Calu3 (cell line): Measurements from ENCODE around the gene PTPRN2. TPM values are rescaled to one million over a fixed set of nuclear protein-coding genes. Genes with fewer than 3 reads are reported as not detected.

Experiments used
- BruUV-seq: library from RNA; stranded (reverse); fragments of 400-500 nt; replicated peaks from 2 replicates; lab custom pipeline; 2021; lab: Mats Ljungman, UMichigan
- CTCF ChIA-PET: fragments of 300-600 bp; sonication (Branson Sonifier 250); formaldehyde crosslinking; loops from one replicate; lab custom pipeline; 2022; ENCODE audit warnings: antibody characterized with exemption; lab: Charles Lee
- DNase-seq: peaks from one replicate; pipeline ENCODE4 v3.0.0; 2022
- H3K27ac Mint-ChIP-seq: one replicate; pipeline ENCODE4 v1.8.0; 2022; ENCODE audit warnings: mixed read lengths; ENCODE audit not compliant: unreplicated experiment
- H3K27me3 Mint-ChIP-seq: one replicate; pipeline ENCODE4 v1.8.0; 2022; ENCODE audit warnings: mixed read lengths; ENCODE audit not compliant: unreplicated experiment
- H3K36me3 Mint-ChIP-seq: one replicate; pipeline ENCODE4 v1.8.0; 2022; ENCODE audit warnings: mild to moderate bottlenecking, moderate library complexity, mixed read lengths; ENCODE audit not compliant: insufficient read depth, unreplicated experiment
- H3K4me1 Mint-ChIP-seq: one replicate; pipeline ENCODE4 v1.8.0; 2022; ENCODE audit warnings: mild to moderate bottlenecking, low read depth, mixed read lengths; ENCODE audit not compliant: unreplicated experiment
- H3K4me3 Mint-ChIP-seq: one replicate; pipeline ENCODE4 v1.8.0; 2022; ENCODE audit warnings: mild to moderate bottlenecking, low read depth, moderate library complexity, mixed read lengths; ENCODE audit not compliant: unreplicated experiment
- H3K9me3 Mint-ChIP-seq: one replicate; pipeline ENCODE4 v1.8.0; 2022; ENCODE audit warnings: low read depth, mixed read lengths; ENCODE audit not compliant: unreplicated experiment
- CTCF ChIP-seq: fragments of 200-600 bp; IDR thresholded peaks from one replicate; pipeline ENCODE4 v1.8.0; 2022; ENCODE audit warnings: antibody characterized with exemption; ENCODE audit not compliant: unreplicated experiment
- intact Hi-C: fragments of 100-400 bp; cut with micrococcal nuclease; formaldehyde crosslinking; loops from one replicate; pipeline ENCODE4 v1.10.0; 2022; ENCODE audit not compliant: unreplicated experiment
- total RNA-seq: library from RNA; stranded (reverse); gene quantifications from 2 replicates; pipeline ENCODE4 v1.2.3, GENCODE V29; 2022

The PTPRN2 gene
- total RNA-seq, 1 experiment from 2014 or later: 2.0 TPM

GRCh38 chr7:157641866-157642265 is 945.8 kb downstream of the PTPRN2 start:
- DNase-seq: no peak
- no TSS peak for BruUV-seq
- H3K36me3 Mint-ChIP-seq: no peaks in the 10 kb centered on the region
- H3K27me3 Mint-ChIP-seq: no peaks in the 10 kb centered on the region
- no peak for TF ChIP-seq CTCF
- CTCF ChIA-PET: no interaction called here
- H3K4me3 Mint-ChIP-seq: no peak overlapping the region
- H3K27ac Mint-ChIP-seq: no peak overlapping the region
- intact Hi-C loops: no loop called here
- no peaks in the 10 kb centered on the region for H3K4me1 Mint-ChIP-seq
- peaks cover 15% of the 10 kb centered on the region for H3K9me3 Mint-ChIP-seq

DNA sequence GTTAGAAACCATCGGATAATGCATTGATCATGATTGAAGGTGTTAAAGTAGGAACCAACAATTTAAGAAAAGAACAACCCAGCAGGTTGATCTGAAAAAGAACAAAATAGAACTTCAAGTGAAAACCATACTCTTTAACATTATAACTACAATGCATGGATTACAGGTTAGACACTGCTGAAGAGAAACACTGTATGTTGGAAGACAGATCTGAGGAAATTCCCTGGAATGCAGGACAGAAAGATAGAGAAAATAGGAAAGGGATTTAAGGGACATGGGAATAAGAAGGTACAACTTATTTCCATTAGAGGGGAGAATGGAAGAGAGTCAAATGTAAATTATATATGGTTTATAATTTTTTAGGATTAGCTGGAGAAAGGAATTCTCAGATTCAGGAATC is 947.5 kb downstream of the PTPRN2 start:
- Mint-ChIP-seq H3K27ac (no peak overlapping the region), H3K36me3 (no peaks in the 10 kb centered on the region), H3K4me1 (no peaks in the 10 kb centered on the region), H3K9me3 (peaks cover 12% of the 10 kb centered on the region), H3K27me3 (no peaks in the 10 kb centered on the region), H3K4me3 (no peak overlapping the region)
- BruUV-seq: no TSS peak
- intact Hi-C loops: no loop called here
- TF ChIP-seq CTCF: no peak
- CTCF ChIA-PET: no interaction called here
- DNase-seq: no peak

DNA sequence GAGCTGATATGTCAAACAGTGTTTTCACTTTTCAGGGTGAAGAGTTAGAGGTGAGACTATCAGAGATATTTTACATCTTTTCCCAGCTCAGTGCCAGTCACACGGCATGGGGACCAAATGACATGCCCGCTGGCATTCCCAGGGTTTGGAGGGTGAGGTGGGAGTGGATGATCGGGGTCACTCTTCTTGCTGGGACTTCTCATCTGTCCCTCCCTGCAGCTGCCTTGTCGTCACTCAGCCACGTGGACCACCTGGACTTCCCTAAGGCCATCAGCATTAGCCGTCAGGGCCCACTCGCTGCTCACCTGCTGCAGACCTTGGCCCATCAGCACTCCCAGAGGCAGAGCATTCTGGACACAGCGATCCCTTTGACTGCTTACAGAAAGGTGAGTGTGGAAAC is 949.1 kb downstream of the PTPRN2 start:
- no peak for DNase-seq
- H3K9me3 Mint-ChIP-seq: peaks cover 14% of the 10 kb centered on the region
- TF ChIP-seq CTCF: no peak
- H3K4me3 Mint-ChIP-seq: no peak overlapping the region
- no peaks in the 10 kb centered on the region for H3K4me1 Mint-ChIP-seq
- intact Hi-C loops: no loop called here
- no TSS peak for BruUV-seq
- H3K27me3 Mint-ChIP-seq: peaks cover 4% of the 10 kb centered on the region
- H3K27ac Mint-ChIP-seq: no peak overlapping the region
- H3K36me3 Mint-ChIP-seq: no peaks in the 10 kb centered on the region
- CTCF ChIA-PET: no interaction called here

DNA sequence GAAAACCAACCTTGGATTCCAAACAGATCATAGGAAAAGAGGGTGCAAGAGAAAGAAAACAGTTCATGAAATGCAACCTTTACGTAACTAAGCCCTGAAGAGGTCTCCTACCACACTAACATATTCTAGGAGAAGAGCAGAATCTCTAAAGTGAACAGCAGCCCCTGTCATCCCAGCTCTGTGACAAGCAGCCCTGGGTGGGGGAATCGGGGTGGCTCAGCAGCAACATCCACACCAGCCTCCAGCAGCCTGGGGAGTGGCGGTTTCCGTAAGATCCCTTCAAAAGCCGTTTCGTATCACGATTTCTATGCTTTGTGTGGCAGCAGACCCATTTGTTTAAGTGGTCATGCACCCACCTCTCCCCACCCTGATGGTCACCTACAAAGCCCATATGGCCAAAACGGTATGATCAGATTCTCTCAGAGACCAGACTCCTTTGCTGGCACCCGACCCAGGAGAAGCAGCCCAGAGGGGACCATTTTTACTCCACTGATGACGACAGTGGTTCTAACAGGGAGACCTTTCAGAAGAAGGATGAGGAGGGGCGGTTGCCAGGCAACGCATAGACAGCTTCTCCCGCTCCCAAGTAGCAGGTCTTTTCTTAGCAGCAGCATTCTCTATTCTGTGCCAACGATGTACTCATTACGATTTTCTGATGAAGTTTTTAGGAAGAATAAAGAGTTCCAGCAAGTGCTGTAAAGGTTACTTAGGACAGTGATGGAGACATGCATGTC is 950.2 kb downstream of the PTPRN2 start:
- Mint-ChIP-seq H3K27ac (no peak overlapping the region), H3K9me3 (peaks cover 18% of the 10 kb centered on the region), H3K4me3 (no peak overlapping the region), H3K36me3 (no peaks in the 10 kb centered on the region), H3K27me3 (peaks cover 14% of the 10 kb centered on the region), H3K4me1 (no peaks in the 10 kb centered on the region)
- DNase-seq: no peak
- no TSS peak for BruUV-seq
- no peak for TF ChIP-seq CTCF
- CTCF ChIA-PET: no interaction called here
- intact Hi-C loops: no loop called here
